Raji (cell line): ENCODE data around the gene EFHC1.

Experiments
- POLR2A ChIP-seq: IDR thresholded peaks from 2 replicates; pipeline ENCODE4 v1.6.1; 2011; ENCODE audit warnings: low read depth, low read length, control low read depth; ENCODE audit not compliant: insufficient read depth

The EFHC1 gene

GRCh38 chr6:52530351-52530750, 110.2 kb downstream of the EFHC1 start:
- TF ChIP-seq POLR2A: no peak

- no peak for TF ChIP-seq POLR2A
These were observed 111.3 kb downstream of the EFHC1 start for GRCh38 chr6:52531396-52531795.

GRCh38 chr6:52531834-52532233, 111.7 kb downstream of the EFHC1 start:
- no peak for TF ChIP-seq POLR2A

GRCh38 chr6:52532457-52532856, 112.3 kb downstream of the EFHC1 start:
- TF ChIP-seq POLR2A: no peak

GRCh38 chr6:52533491-52533890, 113.3 kb downstream of the EFHC1 start:
- TF ChIP-seq POLR2A: no peak

GRCh38 chr6:52534363-52534762, 114.2 kb downstream of the EFHC1 start:
- no peak for TF ChIP-seq POLR2A

GRCh38 chr6:52534966-52535390, 114.8 kb downstream of the EFHC1 start:
- no peak for TF ChIP-seq POLR2A

GRCh38 chr6:52535711-52536423, 115.7 kb downstream of the EFHC1 start:
- TF ChIP-seq POLR2A: no peak

GRCh38 chr6:52536424-52536916, 116.3 kb downstream of the EFHC1 start:
- TF ChIP-seq POLR2A: no peak

- TF ChIP-seq POLR2A: no peak
These were observed 117.0 kb downstream of the EFHC1 start for GRCh38 chr6:52537001-52537753.

GRCh38 chr6:52538252-52538900, 118.2 kb downstream of the EFHC1 start:
- TF ChIP-seq POLR2A: no peak

GRCh38 chr6:52538901-52539354, 118.8 kb downstream of the EFHC1 start:
- no peak for TF ChIP-seq POLR2A

- TF ChIP-seq POLR2A: no peak
These were observed 119.5 kb downstream of the EFHC1 start for GRCh38 chr6:52539607-52540006.

- no peak for TF ChIP-seq POLR2A
These were observed 120.3 kb downstream of the EFHC1 start for GRCh38 chr6:52540286-52540902.

- no peak for TF ChIP-seq POLR2A
These were observed 121.0 kb downstream of the EFHC1 start for GRCh38 chr6:52541135-52541534.
